GM12878 (cell line): ENCODE results near the gene ZNF511. TPM values are rescaled to one million over a fixed set of nuclear protein-coding genes. Genes with fewer than 3 reads are reported as not detected.
A peak's percentile ranks its signal among the peaks of the same experiment; 100 is the strongest.

Experiments
- ATAC-seq: fragments of 200-7000 bp; cut with Tn5 transposase; 3 replicates; pipeline ENCODE4 v1.9.1; 2020; ENCODE audit warnings: mild to moderate bottlenecking, moderate library complexity
- BruUV-seq: library from RNA; stranded (reverse); fragments of 400-500 nt; replicated peaks from 2 replicates; lab custom pipeline; 2021; lab: Mats Ljungman, UMichigan
- CTCF ChIA-PET: fragments of 300-600 bp; sonication (Branson Sonifier 250); formaldehyde crosslinking; extraction: SDS; loops from one replicate; lab custom pipeline; 2021; ENCODE audit warnings: inconsistent platforms; lab: Yijun Ruan, JAX
- POLR2A ChIA-PET: fragments of 350-600 bp; formaldehyde crosslinking; extraction: SDS; loops from one replicate; lab custom pipeline; 2021; ENCODE audit warnings: inconsistent platforms; lab: Charles Lee
- RAD21 ChIA-PET: fragments of 300-600 bp; sonication (Branson Sonifier 250); formaldehyde crosslinking; loops from one replicate; lab custom pipeline; 2023; ENCODE audit warnings: antibody characterized with exemption; ENCODE audit not compliant: unreplicated experiment; lab: Charles Lee
- SMC1A ChIA-PET: fragments of 300-600 bp; sonication (Branson Sonifier 250); formaldehyde crosslinking; loops from one replicate; lab custom pipeline; 2023; ENCODE audit not compliant: unreplicated experiment, uncharacterized antibody; lab: Charles Lee
- DNase-seq: peaks from one replicate; pipeline ENCODE4 v3.0.0-alpha.2; 2011; ENCODE audit warnings: low read depth, low spot score
- FAIRE-seq: peaks from 3 replicates; lab custom pipeline; 2011; peaks lifted over from hg19 to GRCh38; lab: Jason Lieb, UNC
- H2AFZ ChIP-seq: 2 replicates; pipeline ENCODE4 v1.6.0; 2011; ENCODE audit warnings: low read depth, low read length, control low read depth; ENCODE audit not compliant: control insufficient read depth
- H3K27ac ChIP-seq: 2 replicates; pipeline ENCODE4 v1.5.1; 2011; ENCODE audit warnings: control low read depth; ENCODE audit not compliant: control insufficient read depth, insufficient read depth
- H3K27me3 ChIP-seq, 2 experiments: replicated peaks in 1 of 2; 2 replicates each; pipeline versions ENCODE4 v1.6.0 to v1.6.1; 2011; ENCODE audit warnings: low read length in 1 of 2; ENCODE audit not compliant: control insufficient read depth in 2 of 2, insufficient read depth in 2 of 2
- H3K36me3 ChIP-seq, 2 experiments: 2 replicates each; pipeline ENCODE4 v1.5.1; 2011; ENCODE audit warnings: low read length in 1 of 2; ENCODE audit not compliant: control insufficient read depth in 2 of 2, insufficient read depth in 2 of 2
- H3K4me1 ChIP-seq: 2 replicates; pipeline ENCODE4 v1.6.1; 2011; ENCODE audit warnings: mild to moderate bottlenecking, low read length, moderate library complexity, mixed read lengths; ENCODE audit not compliant: control insufficient read depth, insufficient read depth
- H3K4me2 ChIP-seq: 2 replicates; pipeline ENCODE4 v1.6.0; 2011; ENCODE audit warnings: control low read depth; ENCODE audit not compliant: control insufficient read depth, insufficient read depth
- H3K4me3 ChIP-seq: fragments of 200-600 bp; sonication (generic); 2 replicates; pipeline ENCODE4 v1.5.1; 2016
- H3K79me2 ChIP-seq: 2 replicates; pipeline ENCODE4 v1.6.0; 2011; ENCODE audit warnings: low read length; ENCODE audit not compliant: control insufficient read depth, insufficient read depth
- H3K9ac ChIP-seq: 2 replicates; pipeline ENCODE4 v1.8.0; 2011; ENCODE audit warnings: low read length, control low read depth, mixed read lengths; ENCODE audit not compliant: control insufficient read depth, insufficient read depth
- H3K9me3 ChIP-seq: replicated peaks from 3 replicates; pipeline ENCODE4 v1.5.1; 2011; ENCODE audit warnings: mild to moderate bottlenecking, low read length; ENCODE audit not compliant: control insufficient read depth, insufficient read depth
- H4K20me1 ChIP-seq: 2 replicates; pipeline ENCODE4 v1.6.0; 2011; ENCODE audit not compliant: control insufficient read depth, insufficient read depth
- HDGF ChIP-seq: fragments of 450-650 bp; IDR thresholded peaks from 2 replicates; pipeline ENCODE4 v1.6.1; 2016; ENCODE audit warnings: antibody characterized with exemption
- NFYA ChIP-seq: IDR thresholded peaks from 2 replicates; pipeline ENCODE4 v1.6.1; 2011; ENCODE audit warnings: low read depth, mild to moderate bottlenecking, low read length, improper control_type of control experiment, borderline replicate concordance
- NR2F1 ChIP-seq: fragments of 450-650 bp; conservative IDR thresholded peaks from 2 replicates; pipeline ENCODE4 v1.6.1; 2017; ENCODE audit warnings: mild to moderate bottlenecking
- RCOR1 ChIP-seq: conservative IDR thresholded peaks from 2 replicates; pipeline ENCODE4 v1.6.1; 2012; ENCODE audit warnings: low read depth, low read length, improper control_type of control experiment
- WRNIP1 ChIP-seq: IDR thresholded peaks from 2 replicates; pipeline ENCODE4 v1.6.1; 2011; ENCODE audit warnings: low read depth, low read length, improper control_type of control experiment, borderline replicate concordance
- ZBED1 ChIP-seq: IDR thresholded peaks from 2 replicates; pipeline ENCODE4 v1.6.1; 2016; ENCODE audit warnings: borderline replicate concordance
- whole genome bisulfite sequencing: methylation state at CpG from one replicate; pipeline ENCODE4 v1.1.6; 2016; ENCODE audit warnings: low lambda C conversion rate; ENCODE audit not compliant: insufficient replicate concordance, insufficient coverage; ENCODE audit errors: missing lambda C conversion rate; 5-methylcytosine and 5-hydroxymethylcytosine counted together
- in situ Hi-C: fragments of 300-500 bp; cut with MboI; formaldehyde crosslinking; loops from 9 replicates; pipeline ENCODE4 v1.14.3; 2018; ENCODE audit warnings: mixed read lengths
- intact Hi-C: fragments of 100-400 bp; cut with micrococcal nuclease; formaldehyde crosslinking; loops from one replicate; pipeline ENCODE4 v1.14.2; 2022; ENCODE audit not compliant: unreplicated experiment
- polyA plus RNA-seq, 11 experiments: library from polyadenylated mRNA; depleted of rRNA in 4 of 11; unstranded in 6 of 11; stranded (reverse) in 5 of 11; fragments of >200 nt; fragmentation: Nextera tagmentation in 4 of 11; fragmentation: Illumina TruSeq in 1 of 11; extraction: Ambion mirVana in 4 of 11; extraction: Trizol in 1 of 11; gene quantifications; 1 replicate in 1 of 11; 2 replicates in 10 of 11; pipeline versions ENCODE4 v1.2.1 to v1.2.3, GENCODE V29; 2011 to 2016; ENCODE audit warnings: inconsistent platforms in 2 of 11, missing spikeins in 2 of 11, low read depth in 1 of 11
- total RNA-seq, 4 experiments: library from RNA; depleted of rRNA in 3 of 4; stranded (reverse); fragments of >200 nt in 3 of 4; fragmentation: Illumina TruSeq in 1 of 4; extraction: Trizol in 1 of 4; gene quantifications; 2 replicates each; pipeline versions ENCODE4 v1.2.1 to v1.2.3, GENCODE V29; 2013 to 2021
- TF ChIP-seq, protein P1 (sequence below): IDR thresholded peaks from 2 replicates; pipeline ENCODE4 v1.6.1; 2011; ENCODE audit warnings: borderline replicate concordance, low read depth, mild to moderate bottlenecking, moderate library complexity, low read length; ENCODE audit not compliant: insufficient read depth, poor library complexity, severe bottlenecking

ZNF511 gene
- total and polyA plus RNA-seq, 10 of the 15 experiments (the other 5 are each of a cell fraction or from before 2014, with no cell fraction given), result 0.58 to 110 (median 32.0) TPM

DNA sequence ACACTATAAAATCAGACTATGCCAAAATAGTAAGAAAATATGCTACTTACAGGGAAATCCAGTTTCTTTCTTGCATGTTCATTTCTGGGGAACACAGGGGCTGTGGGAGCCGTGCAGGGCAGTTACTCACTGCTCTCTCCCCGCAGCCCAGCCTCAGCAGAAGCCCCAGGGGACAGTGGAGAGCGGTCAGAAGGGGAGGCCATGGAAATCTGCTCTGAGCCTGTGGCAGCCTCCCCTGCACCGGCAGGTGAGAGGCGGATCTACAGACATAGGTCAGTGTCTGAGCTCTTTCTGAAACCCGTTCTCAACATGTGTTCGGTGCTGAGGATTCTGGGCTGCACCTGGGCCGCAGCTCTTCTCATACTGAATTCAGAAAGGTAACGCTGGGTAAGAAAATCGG, 2.9 kb downstream of the ZNF511 start (continued):
- no peak for TF ChIP-seq ZBED1
- no peak for TF ChIP-seq HDGF
- no peak for TF ChIP-seq NR2F1
- no peak for TF ChIP-seq RCOR1
- TF ChIP-seq WRNIP1, result no peak
- TF ChIP-seq NFYA, result no peak

DNA sequence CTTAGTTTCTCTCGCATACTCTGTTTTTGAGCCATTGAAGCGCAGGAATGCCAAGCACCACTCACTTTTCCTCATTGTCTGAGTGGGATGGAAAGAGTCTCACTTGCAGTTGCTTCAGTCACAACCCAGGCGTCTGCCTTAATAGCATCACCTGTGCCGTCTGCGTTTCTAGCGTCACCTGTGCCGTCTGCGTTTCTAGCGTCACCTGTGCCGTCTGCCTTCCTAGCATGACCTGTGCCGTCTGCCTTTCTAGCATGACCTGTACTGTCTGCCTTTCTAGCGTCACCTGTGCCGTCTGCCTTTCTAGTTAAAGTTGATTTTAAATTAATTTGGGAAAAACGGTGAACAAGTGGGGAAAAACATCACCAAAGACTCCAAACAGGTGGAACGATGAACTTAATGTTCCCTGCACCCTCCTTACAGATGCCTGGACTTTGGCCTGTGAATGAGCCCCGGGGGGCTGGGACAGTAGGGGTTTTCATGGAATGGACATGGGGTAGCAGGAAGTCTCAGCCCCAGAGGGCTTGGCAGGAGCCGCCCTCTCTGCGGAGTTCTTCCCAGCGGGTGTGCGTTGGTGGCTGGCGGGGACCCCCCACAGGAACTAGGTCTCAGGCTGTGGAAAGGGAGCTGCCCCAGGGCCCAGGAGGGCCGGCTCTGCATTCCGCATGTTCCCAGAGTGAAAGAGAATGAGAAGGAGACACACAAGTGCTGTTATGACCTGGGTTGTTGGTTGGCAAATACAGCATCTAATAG, 3.5 kb downstream of the ZNF511 start:
- BruUV-seq, result TSS peak; percentile 52
- POLR2A ChIA-PET, result no interaction called here
- no peak overlapping the region for H2AFZ ChIP-seq
- H3K4me2 ChIP-seq, result no peak overlapping the region
- DNase-seq (no peak), FAIRE-seq (no peak), ATAC-seq (no peak)
- H3K27ac ChIP-seq, result no peak overlapping the region
- TF ChIP-seq, protein P1, sequence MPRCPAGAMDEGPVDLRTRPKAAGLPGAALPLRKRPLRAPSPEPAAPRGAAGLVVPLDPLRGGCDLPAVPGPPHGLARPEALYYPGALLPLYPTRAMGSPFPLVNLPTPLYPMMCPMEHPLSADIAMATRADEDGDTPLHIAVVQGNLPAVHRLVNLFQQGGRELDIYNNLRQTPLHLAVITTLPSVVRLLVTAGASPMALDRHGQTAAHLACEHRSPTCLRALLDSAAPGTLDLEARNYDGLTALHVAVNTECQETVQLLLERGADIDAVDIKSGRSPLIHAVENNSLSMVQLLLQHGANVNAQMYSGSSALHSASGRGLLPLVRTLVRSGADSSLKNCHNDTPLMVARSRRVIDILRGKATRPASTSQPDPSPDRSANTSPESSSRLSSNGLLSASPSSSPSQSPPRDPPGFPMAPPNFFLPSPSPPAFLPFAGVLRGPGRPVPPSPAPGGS, result no peak
- peaks cover 0 to 4% of the 10 kb centered on the region in 2 experiments; a peak in 3 of 4 replicates for H3K36me3 ChIP-seq
- H3K79me2 ChIP-seq, result peaks cover 16% of the 10 kb centered on the region
- no peaks in the 10 kb centered on the region for H3K27me3 ChIP-seq
- in situ Hi-C loops (no loop called here), intact Hi-C loops (no loop called here)
- peaks cover 4% of the 10 kb centered on the region for H3K4me1 ChIP-seq
- CTCF ChIA-PET, result interaction anchor here (1.5 kb wide), 1 partner anchor 8 kb away, joined by 3 read pairs; no protein-coding TSS in a partner anchor
- H3K4me3 ChIP-seq, result no peak overlapping the region
- no peaks in the 10 kb centered on the region for H3K9me3 ChIP-seq
- 87% methylated on average over 23 of the region's 23 CpGs for WGBS
- H3K9ac ChIP-seq, result no peak overlapping the region
- H4K20me1 ChIP-seq, result no peaks in the 10 kb centered on the region
- SMC1A ChIA-PET, result no interaction called here
- RAD21 ChIA-PET, result no interaction called here
